Muscle of arm (tissue), 14 donors: ENCODE results near the gene GNPTAB. TPM values are rescaled to one million over a fixed set of nuclear protein-coding genes. Genes with fewer than 3 reads are reported as not detected.
"Not testable (repeated sequence)": the region's sequence is repeated elsewhere in the genome, so short reads cannot be mapped to it uniquely, and the experiment has no call there.

Experiments
- DNase-seq: peaks from one replicate; pipeline ENCODE4 v3.0.0-alpha.2; 2013
- long read RNA-seq, 11 donors: transcript quantifications; one replicate each; lab custom pipeline, GENCODE V29; 2026
- polyA plus RNA-seq, 12 donors: library from polyadenylated mRNA; unstranded; fragments of 120-200 nt; gene quantifications; one replicate each; pipeline ENCODE4 v1.2.1, GENCODE V29; 2013; ENCODE audit not compliant: insufficient read length in 12 of 12

Gene GNPTAB
- polyA plus RNA-seq: 10 to 100 TPM in 11 of 12 donors, not detected in 1; 14.7 to 36.5 (median 19.9) TPM
- long read RNA-seq, donor 1, full-length matches to known transcripts: 2 of 15 reads
- long read RNA-seq, donor 1, partial matches to known transcripts: 13 of 15 reads
- long read RNA-seq, donor 1, other reads (novel, unspliced or antisense): 0 of 15 reads
- long read RNA-seq, donor 2, full-length matches to known transcripts: 2 of 2 reads
- long read RNA-seq, donor 2, partial matches to known transcripts: 0 of 2 reads
- long read RNA-seq, donor 2, other reads (novel, unspliced or antisense): 0 of 2 reads
- long read RNA-seq, donor 3: 0 reads
- long read RNA-seq, donor 4, full-length matches to known transcripts: 1 of 1 reads
- long read RNA-seq, donor 4, partial matches to known transcripts: 0 of 1 reads
- long read RNA-seq, donor 4, other reads (novel, unspliced or antisense): 0 of 1 reads
- long read RNA-seq, donor 5: 0 reads
- long read RNA-seq, donor 6: 0 reads
- long read RNA-seq, donor 7: 0 reads
- long read RNA-seq, donor 8, full-length matches to known transcripts: 1 of 1 reads
- long read RNA-seq, donor 8, partial matches to known transcripts: 0 of 1 reads
- long read RNA-seq, donor 8, other reads (novel, unspliced or antisense): 0 of 1 reads
- long read RNA-seq, donor 9, full-length matches to known transcripts: 2 of 20 reads
- long read RNA-seq, donor 9, partial matches to known transcripts: 18 of 20 reads
- long read RNA-seq, donor 9, other reads (novel, unspliced or antisense): 0 of 20 reads
- long read RNA-seq, donor 10: 0 reads
- long read RNA-seq, donor 11, full-length matches to known transcripts: 2 of 2 reads
- long read RNA-seq, donor 11, partial matches to known transcripts: 0 of 2 reads
- long read RNA-seq, donor 11, other reads (novel, unspliced or antisense): 0 of 2 reads

DNA sequence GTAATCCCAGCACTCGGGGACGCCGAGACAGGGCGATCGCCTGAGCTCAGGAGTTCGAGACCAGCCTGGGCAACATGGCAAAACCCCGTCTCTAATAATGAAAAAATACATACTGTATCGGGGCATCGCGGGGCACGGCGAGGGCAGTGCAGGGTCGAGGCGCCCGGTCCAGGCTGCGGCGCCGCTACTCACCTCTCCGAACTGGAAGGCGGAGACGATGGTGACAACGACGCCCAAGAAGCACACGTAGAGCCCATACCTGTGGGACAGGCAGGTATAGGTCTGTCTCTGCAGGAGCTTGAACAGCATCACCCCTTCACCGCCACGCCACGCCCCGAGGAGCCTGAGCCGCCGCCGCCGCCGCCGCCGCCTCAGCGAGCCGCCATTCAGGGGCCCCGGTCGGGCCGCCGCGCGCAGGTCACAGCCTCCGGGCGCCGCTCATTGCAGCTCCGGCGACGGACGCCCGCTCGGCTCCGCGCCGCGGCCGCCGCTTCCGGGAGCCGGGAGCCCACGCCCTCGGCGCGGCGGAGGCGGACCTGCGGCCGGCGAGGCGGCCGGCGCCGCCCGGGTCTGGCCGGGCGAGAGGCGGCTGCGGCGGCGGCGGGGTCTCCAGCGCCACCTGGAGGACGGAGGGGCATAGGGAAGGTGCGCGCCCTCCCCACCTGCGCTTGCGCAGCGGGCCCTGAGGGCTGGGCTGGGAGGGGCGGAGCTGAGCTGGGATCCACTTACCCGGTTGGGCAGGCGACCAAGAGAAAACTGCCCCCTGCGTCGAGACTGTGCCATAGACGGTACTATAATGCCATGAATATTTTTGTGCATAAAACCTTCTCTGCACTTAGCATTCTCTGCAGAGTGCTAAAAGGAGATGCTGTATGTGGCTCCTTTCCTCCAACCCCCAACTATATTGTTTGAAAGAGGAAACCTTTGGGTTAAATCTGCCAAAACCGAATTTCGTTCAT is at the start of gene GNPTAB:
Gene GNPTAB, minus strand, starts transcription at position 593 of the 959 bp plus-strand sequence. Its CDS starts 284 bp downstream, at position 309.
- peak; percentile 91 for DNase-seq

DNA sequence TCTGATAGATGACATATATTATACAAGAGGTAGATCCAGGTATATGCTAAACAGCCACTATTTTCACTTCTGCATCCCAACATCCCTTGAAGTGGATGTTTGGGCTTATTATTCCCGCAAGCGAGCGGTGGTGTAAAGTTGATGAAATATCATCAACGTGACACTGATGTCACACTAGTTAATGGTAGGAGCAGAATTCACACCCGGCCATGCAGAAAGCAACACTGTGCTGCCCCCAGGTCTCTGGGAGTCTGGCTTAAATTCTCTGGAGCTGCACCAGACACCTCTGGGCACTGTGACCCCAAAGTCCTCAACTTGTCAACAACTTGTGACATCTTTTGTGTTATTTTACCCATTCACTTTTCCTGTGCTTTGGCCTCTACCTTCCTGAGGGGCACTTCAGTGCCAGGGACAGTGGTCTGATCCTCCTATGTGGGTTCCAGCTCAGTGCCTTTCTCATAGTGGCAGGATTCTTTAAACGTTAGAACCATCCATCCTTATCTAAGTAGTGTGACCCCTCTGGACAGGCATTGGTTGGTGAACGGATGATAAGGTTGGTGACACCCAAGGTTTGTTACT is 47.6 kb upstream of the GNPTAB start:
- peak; percentile 12 for DNase-seq

DNA sequence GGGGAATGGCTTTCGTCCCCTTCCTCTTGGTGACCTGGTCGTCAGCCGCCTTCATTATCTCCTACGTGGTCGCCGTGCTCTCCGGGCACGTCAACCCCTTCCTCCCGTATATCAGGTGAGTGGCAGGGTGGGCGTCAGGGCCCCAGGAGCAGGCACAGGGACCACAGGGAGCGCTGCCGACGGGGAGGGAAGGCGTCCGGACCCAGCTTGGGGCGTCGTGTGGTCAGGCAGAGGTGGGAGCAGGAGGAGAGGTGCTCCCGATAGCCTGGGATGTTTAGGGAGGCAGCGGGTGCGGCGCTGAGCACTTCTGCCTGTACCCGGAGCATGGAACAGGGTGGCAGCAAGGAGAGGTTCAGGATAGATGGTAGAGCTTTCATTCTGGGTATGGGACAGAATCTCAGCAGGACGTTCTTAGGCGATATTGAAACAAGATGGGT is 47.1 kb upstream of the GNPTAB start:
- peak; percentile 31 for DNase-seq

DNA sequence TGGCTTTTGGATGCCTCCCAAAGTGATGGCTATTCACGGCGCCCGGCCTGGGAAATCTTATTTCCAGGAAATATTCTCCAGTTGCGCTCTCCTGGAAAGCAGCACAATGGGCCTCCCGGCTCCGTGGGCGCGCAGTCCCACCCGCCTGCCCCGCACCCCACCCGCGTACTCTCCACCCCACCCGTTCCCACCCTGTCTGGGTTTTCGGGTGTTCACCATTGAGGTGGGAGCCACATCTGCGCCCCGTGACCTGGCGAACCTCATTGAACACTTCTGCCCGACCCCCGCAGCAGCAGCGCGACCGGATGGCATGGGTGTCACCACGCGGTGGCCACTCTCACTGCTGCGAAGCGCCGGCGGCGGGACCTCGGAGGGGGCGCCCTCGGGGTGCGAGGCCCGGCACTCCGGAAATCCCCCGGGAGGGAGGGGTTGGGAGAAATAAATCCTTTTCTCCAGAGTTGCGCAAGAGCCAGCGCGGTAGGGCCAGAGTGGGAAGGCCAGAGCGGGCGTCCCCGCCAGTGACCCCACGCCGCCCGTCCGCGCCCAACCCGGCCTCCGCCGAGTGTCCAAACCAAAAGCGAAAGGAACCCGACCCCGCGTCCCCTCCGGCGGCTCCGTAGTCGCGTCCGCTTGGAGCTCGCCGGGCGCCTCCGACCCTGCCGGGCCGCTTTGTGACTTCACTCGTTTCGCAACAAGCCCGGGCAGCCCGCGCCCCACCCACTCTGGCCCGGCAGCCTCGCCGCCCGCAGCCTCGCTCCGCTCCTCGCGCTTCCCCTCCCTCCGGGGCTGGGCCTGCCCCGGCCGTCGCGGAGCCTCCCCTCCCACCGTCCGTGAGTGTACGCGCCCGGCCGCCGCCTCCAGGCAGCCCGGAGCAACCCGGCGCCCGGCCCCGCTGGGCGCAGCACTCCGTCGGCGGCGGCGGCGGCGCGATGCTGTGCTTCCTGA is 46.4 kb upstream of the GNPTAB start, which contains the start of gene DRAM1:
Gene DRAM1, plus strand, starts transcription at position 720 of the 945 bp plus-strand sequence. Its CDS starts 210 bp downstream, at position 930.
- peak; percentile 79 for DNase-seq

DNA sequence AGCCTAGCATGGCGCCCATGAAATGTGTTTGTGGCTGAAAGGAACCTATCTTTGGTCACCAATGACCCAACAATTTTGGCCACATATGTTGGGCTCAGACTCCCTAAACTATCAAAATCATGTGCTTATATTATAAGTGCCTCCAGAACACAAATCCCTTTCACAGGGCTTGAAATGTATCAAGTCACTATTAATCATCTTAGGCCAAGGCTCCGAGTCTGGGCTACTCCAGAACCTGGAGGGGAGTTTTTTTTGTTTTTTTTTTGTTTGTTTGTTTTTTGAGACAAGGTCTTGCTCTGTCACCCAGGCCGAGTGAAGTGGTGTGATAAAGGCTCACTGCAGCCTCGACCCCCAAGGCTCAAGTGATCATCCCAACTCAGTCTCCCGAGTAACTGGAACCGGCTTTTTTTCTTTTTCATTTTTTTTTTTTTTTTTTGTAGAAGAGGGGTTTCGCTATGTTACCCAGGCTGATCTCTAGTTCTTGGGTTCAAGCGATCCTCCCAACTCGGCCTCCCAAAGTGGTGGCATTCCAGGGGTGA is 45.6 kb upstream of the GNPTAB start:
- peak; percentile 10 for DNase-seq

DNA sequence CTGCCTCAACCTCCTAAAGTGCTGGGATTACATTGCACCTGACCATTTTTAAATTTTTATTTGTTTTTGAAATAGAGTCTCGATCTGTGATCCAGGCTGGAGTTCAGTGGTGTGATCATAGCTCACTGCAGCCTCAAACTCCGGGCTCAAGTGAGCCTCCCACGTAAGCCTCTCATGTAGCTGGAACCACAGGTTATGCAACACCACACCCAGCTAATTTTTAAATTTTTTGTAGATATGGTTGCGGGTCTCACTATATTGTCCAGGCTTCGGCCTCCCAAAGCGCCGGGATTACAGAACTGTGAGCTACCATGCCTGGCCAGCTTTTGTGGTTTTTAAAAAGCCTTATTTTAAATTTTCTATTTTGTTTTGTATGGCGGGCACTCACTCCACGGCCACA is 44.4 kb upstream of the GNPTAB start:
- DNase-seq: no peak

DNA sequence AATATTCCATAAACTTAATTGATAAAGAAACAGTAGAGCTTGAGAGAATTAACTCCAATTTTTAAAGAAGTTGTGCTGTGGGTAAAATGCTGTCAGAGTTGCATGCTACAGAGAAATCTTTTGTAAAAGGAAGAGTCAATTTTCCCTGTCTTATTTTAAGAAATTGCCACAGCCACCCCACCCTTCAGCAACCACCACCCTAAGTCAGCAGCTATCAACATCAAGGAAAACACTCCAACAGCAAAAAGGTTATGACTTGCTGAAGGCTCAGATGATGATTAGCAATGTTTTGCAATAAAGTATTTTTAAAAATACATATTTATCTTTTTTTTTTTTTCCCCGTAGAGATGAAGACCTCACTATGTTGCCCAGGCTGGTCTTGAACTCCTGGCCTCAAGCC is 40.2 kb upstream of the GNPTAB start:
- no peak for DNase-seq

DNA sequence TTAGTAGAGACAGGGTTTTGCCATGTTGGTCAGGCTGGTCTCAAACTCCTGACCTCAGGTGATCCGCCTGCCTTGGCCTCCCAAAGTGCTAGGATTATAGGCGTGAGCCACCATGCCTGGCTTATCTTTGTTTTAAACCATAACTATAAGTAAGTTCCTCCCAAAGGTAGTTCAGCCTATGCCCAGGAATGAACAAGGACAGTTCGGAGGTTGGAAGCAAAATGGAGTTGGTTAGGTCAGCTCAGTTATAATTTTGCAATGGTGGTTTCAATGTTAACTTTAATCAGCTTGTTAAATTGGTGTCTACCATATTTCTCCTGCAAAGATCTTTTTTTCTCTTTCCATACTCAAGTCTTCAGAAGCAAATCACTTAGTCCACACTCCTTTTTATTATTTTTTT is 36.9 kb upstream of the GNPTAB start:
- DNase-seq: not testable (repeated sequence)

DNA sequence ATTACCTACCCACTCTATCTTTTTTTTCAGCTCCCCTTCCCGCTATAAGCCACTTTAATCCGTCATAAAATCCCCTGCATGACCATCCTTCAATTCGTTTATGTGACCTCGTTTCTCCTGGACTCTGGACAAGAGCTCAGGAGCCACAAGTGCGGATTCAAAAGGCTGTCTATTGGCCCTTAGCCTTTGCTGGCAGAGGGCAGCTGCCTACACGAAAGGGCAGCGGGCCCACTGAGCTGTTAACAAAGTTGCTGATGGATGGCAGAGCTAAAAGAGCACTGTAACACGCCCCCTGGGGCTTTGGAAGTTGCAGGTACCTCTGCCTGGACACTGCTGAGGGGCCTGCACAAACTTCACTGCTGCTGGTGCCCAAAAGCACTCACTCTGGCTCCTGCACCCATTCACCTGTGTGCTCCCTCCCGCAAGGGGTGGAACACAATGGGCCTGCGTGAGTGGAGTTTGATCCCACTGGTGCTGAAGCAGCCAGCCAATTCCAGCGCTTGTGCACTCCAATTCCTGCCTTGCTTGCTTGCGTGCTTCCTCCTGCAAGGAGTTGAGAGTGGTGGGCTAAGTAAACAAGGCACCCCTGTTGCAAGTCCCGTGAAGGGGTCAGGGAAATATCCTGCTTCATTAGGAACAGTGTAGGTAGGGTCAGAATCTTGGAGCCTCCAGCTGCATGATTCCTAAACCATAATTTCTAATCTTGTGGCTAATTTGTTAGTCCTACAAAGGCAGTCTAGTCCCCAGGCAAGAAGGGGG is 36.0 kb upstream of the GNPTAB start:
- DNase-seq: no peak

DNA sequence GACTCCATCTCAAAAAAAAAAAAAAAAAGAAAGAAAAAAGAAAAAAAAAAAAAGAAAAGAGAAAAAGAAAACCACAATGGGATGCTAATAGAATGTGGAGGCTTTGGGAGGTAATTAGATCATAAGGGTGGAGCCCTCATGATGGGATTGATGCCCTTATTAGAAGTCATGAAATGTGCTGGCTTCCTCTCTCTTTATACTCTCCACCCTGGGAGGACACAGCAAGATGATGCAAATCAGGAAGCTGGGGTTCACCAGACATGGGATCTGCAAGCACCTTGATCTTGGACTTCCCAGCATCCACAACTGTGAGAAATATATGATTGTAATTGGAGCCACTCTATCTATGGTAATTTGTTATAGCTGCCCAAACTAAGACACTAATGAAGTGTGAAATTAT is 33.2 kb upstream of the GNPTAB start:
- DNase-seq: no peak

DNA sequence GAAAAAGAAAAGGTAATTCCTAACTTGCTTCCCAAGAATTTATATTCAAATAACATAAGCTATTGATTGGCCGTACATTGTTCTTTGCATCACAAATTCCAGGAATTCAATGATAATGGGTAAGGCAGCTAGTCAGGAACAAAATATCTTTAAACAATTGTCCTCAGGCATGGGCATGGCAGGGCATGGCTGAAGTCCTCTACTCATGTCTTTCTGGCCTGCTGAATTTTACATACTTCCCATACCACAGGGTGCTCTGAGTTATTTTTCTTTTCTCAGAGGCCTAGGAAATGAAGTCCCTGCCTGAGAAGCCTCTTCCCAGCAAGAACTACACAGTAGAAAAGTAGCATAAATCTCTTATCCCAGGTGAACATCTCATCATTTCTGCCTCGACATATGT is 31.5 kb upstream of the GNPTAB start:
- no peak for DNase-seq

DNA sequence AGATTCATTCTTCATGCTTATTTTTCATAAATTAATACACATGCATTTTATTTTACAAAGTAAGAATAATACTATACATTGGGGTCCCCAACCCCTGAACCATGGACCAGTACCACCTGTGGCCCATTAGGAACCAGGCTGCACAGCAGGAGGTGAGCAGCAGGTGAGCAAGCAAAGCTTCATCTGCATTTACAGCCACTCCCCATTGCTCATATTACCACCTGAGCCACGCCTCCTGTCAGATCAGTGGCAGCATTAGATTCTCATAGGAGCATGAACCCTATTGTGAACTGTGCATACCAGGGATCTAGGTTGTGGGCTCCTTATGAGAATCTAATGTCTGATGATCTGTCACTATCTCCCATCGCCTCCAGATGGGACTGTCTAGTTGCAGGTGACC is 30.9 kb upstream of the GNPTAB start:
- not testable (repeated sequence) for DNase-seq

DNA sequence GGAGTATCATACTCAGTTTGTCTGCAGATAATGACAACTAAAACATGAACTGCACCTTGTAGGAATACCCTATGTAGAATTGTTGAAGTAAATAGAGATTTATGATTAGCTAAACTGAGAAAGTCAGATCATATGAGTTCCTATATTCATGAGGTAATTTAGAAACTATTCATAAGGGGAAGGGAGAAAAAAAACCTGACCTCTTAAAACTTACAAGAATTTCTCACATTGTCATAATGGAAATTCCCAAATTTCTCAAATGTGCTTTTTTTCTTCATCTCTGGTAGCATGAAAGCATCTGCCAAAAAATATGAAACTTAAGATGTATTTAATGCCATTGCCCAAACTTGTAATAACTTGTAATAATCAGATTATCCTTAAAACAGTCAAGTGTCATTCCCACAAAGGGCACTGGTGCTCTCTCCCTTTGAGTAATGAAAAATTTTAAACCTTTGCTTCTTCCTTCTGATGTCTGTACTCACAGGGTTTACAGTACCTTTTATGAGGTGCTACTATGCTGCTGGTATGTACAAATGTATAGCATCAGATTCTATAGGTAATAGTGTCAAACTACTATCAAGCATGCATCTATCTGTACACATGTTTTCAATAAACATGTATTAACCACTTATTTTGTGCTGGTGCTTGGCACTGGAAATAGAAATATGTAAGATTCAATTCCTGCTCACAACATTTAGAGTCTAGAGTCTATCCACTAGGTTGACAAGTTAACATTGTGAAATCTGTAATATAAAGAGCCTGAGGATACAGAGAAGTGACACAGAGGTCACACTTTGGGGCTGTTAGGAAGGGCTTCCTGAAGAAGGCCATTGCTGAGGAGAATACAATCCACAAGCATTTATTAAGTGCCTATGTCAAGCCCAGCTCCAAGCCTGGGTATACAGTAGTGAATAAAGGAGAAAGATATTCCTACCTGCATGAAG is 29.2 kb upstream of the GNPTAB start:
- no peak for DNase-seq

DNA sequence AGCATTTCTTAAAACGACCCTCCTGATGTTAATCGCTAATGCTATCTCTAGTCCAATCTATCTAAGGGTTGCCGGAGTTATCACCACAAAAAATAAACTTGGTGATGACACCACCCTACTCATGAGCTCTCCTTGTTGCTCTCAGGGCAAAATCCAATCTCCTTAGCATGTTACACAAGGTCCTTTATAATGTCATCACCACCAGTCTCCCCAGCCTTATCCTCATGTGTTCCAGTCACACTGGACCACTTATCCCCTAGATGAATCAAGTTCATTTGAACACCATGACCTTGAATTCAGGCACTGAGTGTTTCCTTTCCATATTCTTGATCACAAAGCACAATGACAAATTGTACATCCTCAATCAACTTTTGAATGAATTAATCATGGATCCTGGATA is 27.6 kb upstream of the GNPTAB start:
- no peak for DNase-seq

DNA sequence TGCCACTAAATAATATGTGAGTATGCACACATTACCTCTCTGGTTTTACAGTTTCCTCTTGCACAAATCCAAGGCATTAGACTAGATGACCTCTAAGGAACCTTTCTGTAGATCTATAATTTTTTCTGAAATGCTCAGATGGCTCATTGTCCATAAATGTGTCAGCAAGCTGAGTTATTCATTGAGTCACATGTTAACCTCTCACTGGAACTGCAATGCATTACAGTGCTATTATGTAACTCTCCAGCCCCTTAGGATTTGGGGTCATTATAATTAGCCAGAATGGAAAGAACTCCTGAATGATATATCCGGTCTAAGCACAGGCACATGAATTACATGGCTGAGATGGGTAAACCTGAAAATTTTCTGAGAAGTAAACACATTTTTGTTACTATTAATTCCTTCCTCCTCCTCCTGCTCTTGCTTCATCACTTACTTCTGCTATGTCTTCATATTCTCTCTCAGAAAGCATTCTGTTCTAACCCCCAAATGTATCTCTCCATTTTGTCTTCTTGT is 26.3 kb upstream of the GNPTAB start:
- no peak for DNase-seq

DNA sequence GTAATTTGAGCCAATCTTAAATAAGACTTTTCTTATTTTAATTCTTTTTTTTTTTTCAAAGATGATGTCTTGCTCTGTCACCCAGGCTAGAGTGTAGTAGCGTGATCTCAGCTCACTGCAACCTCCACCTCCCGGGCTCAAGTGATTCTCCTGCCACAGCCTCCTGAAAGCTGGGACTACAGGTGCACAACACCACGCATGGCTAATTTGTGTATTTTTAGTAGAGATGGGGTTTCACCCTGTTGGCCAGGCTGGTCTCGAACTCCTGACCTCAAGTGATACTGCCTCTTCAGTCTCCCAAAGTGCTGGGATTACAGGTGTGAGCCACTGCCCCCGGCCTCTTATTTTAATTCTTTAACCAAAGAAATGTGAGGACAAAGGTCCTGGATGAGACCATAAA is 25.9 kb upstream of the GNPTAB start:
- not testable (repeated sequence) for DNase-seq

DNA sequence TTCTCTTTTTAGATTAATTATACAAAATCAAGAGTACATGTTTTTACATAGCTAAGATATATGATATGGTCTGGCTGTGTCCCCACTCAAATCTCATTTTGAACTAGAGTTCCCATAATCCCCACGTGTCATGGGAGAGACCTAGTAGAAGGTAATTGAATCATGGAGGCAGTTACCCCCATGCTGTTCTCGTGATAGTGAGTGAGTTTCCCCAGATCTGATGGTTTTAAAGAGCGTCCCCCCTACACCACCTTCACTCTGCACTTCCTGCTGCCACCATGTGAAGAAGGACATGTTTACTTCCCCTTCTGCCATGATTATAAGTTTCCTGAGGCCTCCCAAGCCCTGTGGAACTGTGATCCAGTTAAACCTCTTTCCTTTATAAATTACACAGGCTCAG is 25.2 kb upstream of the GNPTAB start:
- no peak for DNase-seq
